Smooth muscle cell (in vitro differentiated cells): Measurements from ENCODE around the gene GAD2. TPM values are rescaled to one million over a fixed set of nuclear protein-coding genes. Genes with fewer than 3 reads are reported as not detected.
A peak's percentile ranks its signal among the peaks of the same experiment; 100 is the strongest.

Experiments used
- DNase-seq: peaks from one replicate; lab custom pipeline; 2025; ENCODE audit not compliant: unreplicated experiment; lab: John Stamatoyannopoulos, UW
- H2AFZ ChIP-seq: fragments of 200-600 bp; sonication (generic); 2 replicates; pipeline ENCODE4 v1.6.0; 2016; ENCODE audit warnings: antibody characterized with exemption, low read depth, mild to moderate bottlenecking
- H3F3A ChIP-seq: fragments of 200-600 bp; sonication (generic); 2 replicates; pipeline ENCODE4 v1.6.0; 2017; ENCODE audit warnings: antibody characterized with exemption, low read depth
- H3K27ac ChIP-seq: fragments of 200-600 bp; sonication (generic); 2 replicates; pipeline ENCODE4 v1.5.1; 2016; ENCODE audit warnings: low read depth, mild to moderate bottlenecking
- H3K27me3 ChIP-seq: fragments of 200-600 bp; sonication (generic); 2 replicates; pipeline ENCODE4 v1.6.1; 2016; ENCODE audit warnings: low read depth, mild to moderate bottlenecking
- H3K36me3 ChIP-seq: fragments of 200-600 bp; sonication (generic); 2 replicates; pipeline ENCODE4 v1.5.1; 2016; ENCODE audit warnings: low read depth
- H3K4me1 ChIP-seq: fragments of 200-600 bp; sonication (generic); 2 replicates; pipeline ENCODE4 v1.5.1; 2016; ENCODE audit warnings: low read depth
- H3K4me2 ChIP-seq: fragments of 200-600 bp; sonication (generic); 2 replicates; pipeline ENCODE4 v1.6.0; 2016; ENCODE audit warnings: mild to moderate bottlenecking
- H3K4me3 ChIP-seq: fragments of 200-600 bp; sonication (generic); 2 replicates; pipeline ENCODE4 v1.5.1; 2016; ENCODE audit warnings: mild to moderate bottlenecking
- H3K79me2 ChIP-seq: fragments of 200-600 bp; sonication (generic); 2 replicates; pipeline ENCODE4 v1.6.0; 2016; ENCODE audit warnings: low read depth, mild to moderate bottlenecking
- H3K9ac ChIP-seq: fragments of 200-600 bp; sonication (generic); 2 replicates; pipeline ENCODE4 v1.6.0; 2016; ENCODE audit warnings: low read depth
- H3K9me3 ChIP-seq: fragments of 200-600 bp; sonication (generic); replicated peaks from 2 replicates; pipeline ENCODE4 v1.5.1; 2016; ENCODE audit warnings: low read depth
- H4K20me1 ChIP-seq: fragments of 200-600 bp; sonication (generic); 2 replicates; pipeline ENCODE4 v1.6.0; 2016; ENCODE audit warnings: low read depth
- CTCF ChIP-seq: fragments of 200-600 bp; sonication (generic); IDR thresholded peaks from 2 replicates; pipeline ENCODE4 v1.5.1; 2017; ENCODE audit warnings: borderline replicate concordance, mild to moderate bottlenecking, antibody characterized with exemption; ENCODE audit not compliant: insufficient read depth, poor library complexity, severe bottlenecking
- WGBS: methylation state at CpG from one replicate; pipeline ENCODE4 v1.1.7; 2016; ENCODE audit warnings: low lambda C conversion rate; 5-methylcytosine and 5-hydroxymethylcytosine counted together
- polyA plus RNA-seq: library from polyadenylated mRNA; unstranded; fragments of >200 nt; fragmentation: Nextera tagmentation; extraction: Ambion mirVana; gene quantifications from 2 replicates; pipeline ENCODE4 v1.2.1, GENCODE V29; 2016
- total RNA-seq: library from RNA; depleted of rRNA; stranded (reverse); fragments of >200 nt; gene quantifications from 2 replicates; pipeline ENCODE4 v1.2.3, GENCODE V29; 2014

Gene GAD2
- total and polyA plus RNA-seq, 2 experiments from 2014 or later = not detected

DNA sequence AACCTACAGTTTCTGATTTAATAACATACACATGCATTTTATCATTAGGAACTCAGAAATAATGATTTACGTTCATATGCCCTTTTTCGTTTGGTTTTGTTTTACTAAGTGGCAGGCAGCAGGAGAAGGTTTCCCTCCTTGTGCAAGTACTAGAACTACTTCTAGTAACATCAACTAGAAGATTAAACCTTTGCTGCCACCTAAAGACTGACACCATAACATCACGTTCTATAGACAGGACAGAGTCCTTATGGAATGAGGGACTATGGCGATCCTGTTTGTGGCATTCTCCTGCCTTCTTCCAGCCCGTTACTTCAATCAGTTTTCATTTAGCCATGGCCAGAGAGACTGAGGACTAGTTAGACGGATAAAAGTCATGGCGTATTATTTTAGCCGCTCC lies 53.2 kb downstream of the GAD2 start:
- no peak overlapping the region for H3K27ac ChIP-seq
- no peak overlapping the region for H2AFZ ChIP-seq
- DNase-seq = no peak
- no peak overlapping the region for H3K4me2 ChIP-seq
- no peak overlapping the region for H3K9ac ChIP-seq
- H3F3A ChIP-seq = no peaks in the 10 kb centered on the region
- no peaks in the 10 kb centered on the region for H3K9me3 ChIP-seq
- no peaks in the 10 kb centered on the region for H3K4me1 ChIP-seq
- no peak overlapping the region for H3K4me3 ChIP-seq
- no peaks in the 10 kb centered on the region for H3K27me3 ChIP-seq
- no peaks in the 10 kb centered on the region for H3K36me3 ChIP-seq
- WGBS = 25% methylated on average over 8 of the region's 8 CpGs
- no peaks in the 10 kb centered on the region for H4K20me1 ChIP-seq
- H3K79me2 ChIP-seq = no peaks in the 10 kb centered on the region
- peak; percentile 41 for TF ChIP-seq CTCF

DNA sequence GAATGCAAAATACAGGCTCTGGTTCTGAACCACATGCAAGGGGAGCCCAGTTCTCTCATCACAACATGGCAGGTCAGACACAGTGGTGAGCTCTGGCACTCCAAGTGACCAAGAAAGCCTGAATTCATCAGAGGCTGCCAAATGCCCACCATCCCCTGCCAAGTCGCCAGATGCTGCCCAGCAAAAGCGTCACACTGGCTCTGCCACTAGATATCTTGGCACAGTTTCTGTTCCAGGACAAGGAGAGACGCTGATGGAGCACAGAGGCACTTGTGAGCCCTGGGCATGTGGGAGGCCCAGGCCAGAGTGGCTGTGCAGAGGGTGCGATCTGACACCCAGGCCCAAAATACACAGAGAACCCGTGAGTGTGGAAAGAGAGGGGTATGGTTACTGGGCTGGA lies 57.8 kb downstream of the GAD2 start:
- H3F3A ChIP-seq = no peaks in the 10 kb centered on the region
- 97% methylated on average over 5 of the region's 5 CpGs for WGBS
- H3K27me3 ChIP-seq = no peaks in the 10 kb centered on the region
- H3K27ac ChIP-seq = no peak overlapping the region
- H4K20me1 ChIP-seq = no peaks in the 10 kb centered on the region
- H3K9me3 ChIP-seq = no peaks in the 10 kb centered on the region
- peaks cover 3% of the 10 kb centered on the region for H3K4me1 ChIP-seq
- no peak for DNase-seq
- H3K79me2 ChIP-seq = no peaks in the 10 kb centered on the region
- H3K4me2 ChIP-seq = no peak overlapping the region
- TF ChIP-seq CTCF = no peak
- H2AFZ ChIP-seq = no peak overlapping the region
- H3K36me3 ChIP-seq = no peaks in the 10 kb centered on the region
- no peak overlapping the region for H3K4me3 ChIP-seq
- no peak overlapping the region for H3K9ac ChIP-seq

DNA sequence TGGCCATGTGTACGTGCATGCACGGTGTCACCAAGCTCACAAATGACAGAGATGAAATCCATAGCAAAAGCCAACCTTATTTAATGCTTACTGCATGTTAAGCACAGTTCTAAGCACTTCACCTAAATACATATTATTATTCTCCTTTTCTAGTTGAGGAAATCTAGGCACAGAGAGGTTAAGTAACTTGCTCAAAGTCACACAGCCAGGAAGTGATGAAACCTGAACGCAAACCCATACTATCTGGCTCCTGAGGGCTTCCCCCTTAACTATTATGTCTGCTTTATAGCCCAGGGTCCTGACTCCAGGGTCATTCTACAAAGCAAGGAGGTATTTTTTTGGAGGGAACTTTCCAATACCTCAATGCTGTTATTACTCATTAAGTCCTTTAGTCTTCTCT lies 61.7 kb downstream of the GAD2 start:
- Histone ChIP-seq H3K4me1 (peaks cover 9% of the 10 kb centered on the region), H3K27me3 (no peaks in the 10 kb centered on the region), H3K4me3 (no peak overlapping the region), H2AFZ (no peak overlapping the region), H3K4me2 (no peak overlapping the region), H3K27ac (no peak overlapping the region), H4K20me1 (no peaks in the 10 kb centered on the region), H3K79me2 (no peaks in the 10 kb centered on the region), H3F3A (no peaks in the 10 kb centered on the region), H3K9me3 (no peaks in the 10 kb centered on the region), H3K9ac (no peak overlapping the region), H3K36me3 (no peaks in the 10 kb centered on the region)
- WGBS = 86% methylated on average over 3 of the region's 3 CpGs
- no peak for TF ChIP-seq CTCF
- no peak for DNase-seq

DNA sequence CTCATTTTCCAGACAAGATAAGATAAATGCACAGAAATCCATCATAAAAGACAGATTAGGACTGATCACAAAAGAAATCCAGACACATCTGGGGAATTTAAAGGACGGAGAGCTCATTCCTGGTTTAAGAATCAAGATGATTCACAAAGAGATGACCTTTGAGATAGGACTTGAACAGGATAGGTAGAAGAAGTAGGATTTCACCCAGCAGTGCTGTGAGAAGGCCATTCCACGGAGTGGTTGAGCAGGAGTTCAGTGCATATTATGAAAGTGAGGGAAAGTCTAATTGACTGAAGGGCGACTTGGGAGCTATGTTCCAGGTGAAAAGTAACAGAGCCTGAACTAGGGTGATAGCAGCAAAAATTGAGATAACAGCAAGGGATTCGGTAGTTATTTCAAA lies 73.7 kb downstream of the GAD2 start:
- no peak overlapping the region for H3K27ac ChIP-seq
- 43% methylated on average over 4 of the region's 4 CpGs for WGBS
- no peak for DNase-seq
- H3K9ac ChIP-seq = no peak overlapping the region
- no peak for TF ChIP-seq CTCF
- no peaks in the 10 kb centered on the region for H3K9me3 ChIP-seq
- no peak overlapping the region for H2AFZ ChIP-seq
- H4K20me1 ChIP-seq = no peaks in the 10 kb centered on the region
- H3K4me1 ChIP-seq = peaks cover 10% of the 10 kb centered on the region
- H3K79me2 ChIP-seq = no peaks in the 10 kb centered on the region
- H3K4me3 ChIP-seq = no peak overlapping the region
- H3F3A ChIP-seq = no peaks in the 10 kb centered on the region
- no peak overlapping the region for H3K4me2 ChIP-seq
- H3K27me3 ChIP-seq = no peaks in the 10 kb centered on the region
- no peaks in the 10 kb centered on the region for H3K36me3 ChIP-seq
